ENCODE measurements around the gene CARD14.

The CARD14 gene

DNA sequence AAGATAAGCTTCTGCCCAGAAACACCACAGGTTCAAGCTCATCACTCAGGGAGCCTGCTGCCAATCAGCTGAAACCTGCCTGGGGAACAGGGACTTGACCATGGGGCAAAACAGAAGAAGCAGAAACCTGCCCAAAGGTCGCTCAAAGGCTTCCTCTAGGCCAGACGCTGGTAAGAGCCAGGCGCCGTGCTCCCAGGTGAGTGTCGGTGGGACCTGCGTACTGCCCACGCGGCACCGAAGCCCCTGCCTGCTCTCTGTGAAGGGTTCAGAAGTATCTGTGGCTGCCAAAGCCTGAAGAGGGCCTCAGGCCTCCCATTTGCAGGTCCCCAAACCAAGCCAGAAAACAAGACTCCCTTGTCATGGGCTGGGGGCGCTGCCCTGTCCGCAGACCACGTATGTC lies 39.9 kb downstream of the CARD14 start:
- TF ChIP-seq, protein P1, sequence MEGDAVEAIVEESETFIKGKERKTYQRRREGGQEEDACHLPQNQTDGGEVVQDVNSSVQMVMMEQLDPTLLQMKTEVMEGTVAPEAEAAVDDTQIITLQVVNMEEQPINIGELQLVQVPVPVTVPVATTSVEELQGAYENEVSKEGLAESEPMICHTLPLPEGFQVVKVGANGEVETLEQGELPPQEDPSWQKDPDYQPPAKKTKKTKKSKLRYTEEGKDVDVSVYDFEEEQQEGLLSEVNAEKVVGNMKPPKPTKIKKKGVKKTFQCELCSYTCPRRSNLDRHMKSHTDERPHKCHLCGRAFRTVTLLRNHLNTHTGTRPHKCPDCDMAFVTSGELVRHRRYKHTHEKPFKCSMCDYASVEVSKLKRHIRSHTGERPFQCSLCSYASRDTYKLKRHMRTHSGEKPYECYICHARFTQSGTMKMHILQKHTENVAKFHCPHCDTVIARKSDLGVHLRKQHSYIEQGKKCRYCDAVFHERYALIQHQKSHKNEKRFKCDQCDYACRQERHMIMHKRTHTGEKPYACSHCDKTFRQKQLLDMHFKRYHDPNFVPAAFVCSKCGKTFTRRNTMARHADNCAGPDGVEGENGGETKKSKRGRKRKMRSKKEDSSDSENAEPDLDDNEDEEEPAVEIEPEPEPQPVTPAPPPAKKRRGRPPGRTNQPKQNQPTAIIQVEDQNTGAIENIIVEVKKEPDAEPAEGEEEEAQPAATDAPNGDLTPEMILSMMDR (IDR thresholded peaks at IDR 0.05), result no peak

DNA sequence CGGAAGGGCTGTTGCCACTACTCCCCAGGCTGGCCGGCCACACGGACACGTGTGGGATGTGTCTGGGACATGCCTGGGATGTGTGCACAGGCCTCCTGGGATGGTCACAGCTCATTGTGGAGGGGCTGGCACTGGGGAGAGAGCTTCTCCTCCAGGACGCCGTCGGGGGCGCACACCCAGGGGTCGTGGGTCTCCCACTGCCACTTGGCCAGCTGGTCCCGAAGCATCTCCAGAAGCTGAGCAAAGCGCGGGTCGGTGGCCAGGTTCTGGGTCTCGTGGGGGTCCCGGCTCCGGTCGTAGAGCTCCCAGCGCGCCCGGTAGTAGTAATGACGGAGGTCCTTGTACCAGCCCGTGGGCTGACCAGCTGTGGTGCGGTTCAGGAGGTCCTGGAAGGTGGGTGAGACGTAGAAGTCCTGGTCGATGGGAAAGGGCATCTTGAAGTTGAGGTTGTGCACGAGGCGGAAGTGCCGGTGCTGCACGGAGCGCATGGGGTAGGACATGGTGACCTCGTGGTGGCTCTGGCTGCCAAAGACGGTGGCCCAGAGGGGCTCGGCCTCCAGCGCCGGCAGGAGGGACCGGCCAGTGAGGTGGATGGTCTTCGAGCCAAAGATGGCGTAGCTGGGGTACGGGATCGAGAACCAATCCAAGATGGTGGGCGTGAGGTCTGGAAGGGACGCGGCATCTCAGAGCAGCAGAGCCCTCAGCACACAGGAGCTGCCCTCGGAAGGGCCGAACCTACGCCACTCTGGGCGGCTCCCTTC lies 40.7 kb downstream of the CARD14 start:
- TF ChIP-seq, protein P1 (IDR thresholded peaks at IDR 0.05), result no peak

DNA sequence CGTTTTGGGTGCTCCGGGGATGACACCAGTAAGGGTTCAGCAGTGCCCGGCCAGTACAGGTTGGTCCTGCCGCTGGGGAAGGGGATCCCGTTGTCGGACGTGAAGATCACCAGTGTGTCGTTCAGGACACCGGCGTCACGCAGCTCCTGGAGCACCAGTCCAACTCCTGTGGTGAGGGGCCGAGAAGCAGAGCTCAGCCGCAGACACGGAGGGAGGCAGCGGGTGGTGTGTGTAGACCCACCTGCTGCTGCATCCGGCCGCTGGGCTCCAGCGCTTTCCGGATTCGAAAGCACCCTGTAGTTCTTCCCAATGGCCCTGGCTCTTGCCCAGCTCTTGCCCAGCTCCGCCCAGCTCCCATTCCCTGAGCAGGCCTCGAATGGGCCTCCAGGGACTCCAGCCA lies 42.3 kb downstream of the CARD14 start:
- TF ChIP-seq, protein P1 (IDR thresholded peaks at IDR 0.05), result no peak

DNA sequence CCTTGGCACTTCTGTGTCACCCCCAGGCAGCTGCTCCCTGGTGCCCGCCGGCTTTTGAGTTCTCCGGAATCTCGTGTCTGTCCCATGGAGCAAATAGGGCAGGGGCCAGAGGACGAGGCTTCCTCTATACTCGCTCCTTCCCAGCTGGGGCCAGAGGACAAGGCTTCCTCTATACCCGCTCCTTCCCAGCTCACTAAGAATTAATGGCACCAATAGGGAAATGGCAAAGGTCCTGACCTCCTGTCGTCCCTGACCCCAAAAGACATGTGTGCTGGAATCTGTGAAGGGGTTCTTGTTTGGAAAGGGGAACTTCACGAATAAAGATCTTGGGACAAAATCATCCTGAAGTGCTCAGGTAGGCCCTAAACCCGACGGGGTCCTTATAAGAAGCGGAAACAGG lies 42.7 kb downstream of the CARD14 start:
- TF ChIP-seq, protein P1 (IDR thresholded peaks at IDR 0.05), result no peak

DNA sequence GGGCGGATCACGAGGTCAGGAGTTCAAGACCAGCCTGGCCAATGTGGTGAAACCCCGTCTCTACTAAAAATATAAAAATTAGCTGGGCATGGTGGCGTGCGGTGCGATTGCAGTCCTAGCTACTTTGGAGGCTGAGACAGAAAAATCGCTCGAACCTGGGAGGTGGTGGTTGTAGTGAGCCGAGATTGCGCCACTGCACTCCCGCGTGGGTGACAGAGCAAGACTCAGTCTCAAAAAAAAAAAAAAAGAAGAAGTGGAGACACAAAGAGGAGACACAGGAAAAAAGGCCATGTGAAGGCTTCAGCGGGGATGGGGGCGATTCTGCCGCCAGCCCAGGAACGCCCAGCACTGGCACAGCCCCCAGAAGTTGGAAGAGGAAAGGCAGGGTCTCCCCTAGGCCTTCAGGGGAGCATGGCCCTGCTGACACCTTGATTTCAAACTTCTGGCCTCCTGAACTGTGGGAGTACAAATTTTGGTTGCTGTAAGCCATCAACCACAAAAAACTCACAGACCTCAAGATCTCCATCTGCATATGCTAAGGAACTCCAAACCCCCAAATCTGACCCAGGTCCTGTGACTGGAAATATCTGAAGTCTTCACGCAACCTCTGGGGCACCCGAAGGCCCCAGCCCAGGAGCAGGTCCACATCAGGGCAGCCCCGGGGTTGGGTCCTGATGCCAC lies 43.3 kb downstream of the CARD14 start:
- TF ChIP-seq, protein P1 (IDR thresholded peaks at IDR 0.05), result no peak

DNA sequence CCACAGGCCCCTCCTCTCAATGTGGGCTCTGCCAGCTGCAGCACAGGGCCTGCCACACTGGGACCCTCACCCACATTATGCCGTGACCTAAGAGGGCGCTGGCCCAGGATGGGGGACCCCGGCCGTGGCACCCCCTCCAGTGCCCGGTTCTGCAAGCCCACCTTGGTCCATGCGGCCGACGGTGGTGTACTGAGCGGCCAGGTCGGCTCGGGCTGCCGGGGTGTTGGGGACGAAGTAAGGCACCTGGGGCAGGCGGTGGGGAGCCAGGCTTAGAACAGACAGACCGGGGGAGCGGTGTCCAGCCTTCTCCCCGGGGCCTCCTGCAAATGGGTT lies 43.8 kb downstream of the CARD14 start:
- TF ChIP-seq, protein P1 (IDR thresholded peaks at IDR 0.05), result no peak

DNA sequence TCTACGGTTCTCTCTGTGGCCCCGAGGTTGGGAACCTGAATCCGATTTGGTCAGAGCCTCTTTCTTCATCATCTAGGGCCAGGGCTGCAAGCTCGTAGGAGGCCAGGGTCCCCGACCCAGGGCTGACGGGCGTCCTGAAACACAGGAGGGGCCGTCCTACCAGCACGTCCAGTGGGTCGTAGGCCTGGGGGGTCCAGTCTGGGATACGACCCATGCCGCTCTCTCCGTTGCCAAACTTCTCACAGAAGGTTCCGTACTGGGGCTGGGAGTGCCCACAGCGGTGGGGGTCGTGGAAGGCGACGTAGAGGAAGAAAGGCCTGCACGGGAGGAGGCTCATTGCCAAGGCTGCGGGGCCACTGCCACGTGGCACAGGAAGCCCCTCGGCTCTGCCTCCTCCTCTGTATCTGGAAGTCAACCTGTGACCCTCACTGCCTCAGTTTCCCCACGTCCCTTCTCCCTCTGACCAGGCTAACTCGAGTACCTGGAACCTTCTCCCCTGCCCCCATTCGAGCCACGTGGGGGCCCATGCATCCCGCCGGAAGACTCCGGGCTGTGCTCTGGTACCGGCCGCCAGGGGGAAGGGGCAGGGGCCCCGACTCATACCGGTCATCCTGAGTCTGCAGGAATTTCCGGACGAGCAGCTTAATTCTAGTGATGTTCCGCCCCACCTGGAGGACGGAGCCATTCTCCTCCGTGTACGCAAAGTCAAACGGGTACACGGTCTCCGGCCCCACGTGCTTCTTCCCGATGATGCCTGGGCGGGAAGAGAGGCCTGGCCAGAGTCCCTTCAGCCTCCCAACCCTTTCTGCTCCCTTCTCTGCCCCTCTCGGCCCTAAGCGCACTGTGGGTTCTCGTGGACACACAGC lies 44.4 kb downstream of the CARD14 start:
- TF ChIP-seq, protein P1 (IDR thresholded peaks at IDR 0.05), result no peak

All from LNCAP (cell line).